ENCODE data around the gene IKZF1.

DNA sequence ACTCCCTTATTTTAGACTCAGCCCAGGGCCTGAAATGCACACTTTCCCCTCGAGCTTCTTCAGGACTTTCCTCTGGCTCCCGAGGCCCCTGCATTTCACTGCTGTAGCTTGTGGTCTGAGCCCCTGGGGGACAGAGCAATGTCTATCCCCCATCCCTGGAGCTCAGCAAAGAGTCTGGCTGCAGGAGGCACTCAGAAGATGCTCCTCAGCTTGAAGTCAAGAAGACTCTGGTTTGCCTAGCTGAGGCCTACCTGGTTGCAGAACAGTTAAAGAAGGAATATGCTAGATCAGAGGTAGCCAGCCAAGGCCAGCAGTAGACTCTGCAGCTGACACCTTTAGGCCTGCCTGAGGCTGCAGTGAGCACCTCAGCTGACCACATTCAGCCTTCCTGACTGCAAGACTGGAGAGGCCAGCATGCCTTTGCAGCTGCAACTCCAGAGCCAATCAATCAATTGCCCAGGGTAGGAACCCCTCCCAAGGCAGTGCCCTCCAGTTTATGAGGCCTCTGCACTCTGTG, 36.9 kb upstream of the IKZF1 start:
- TF ChIP-seq TBL1XR1 (IDR thresholded peaks at IDR 0.05; ENCODE audit: borderline replicate concordance, low read length, partially characterized antibody), result no peak
- TF ChIP-seq, protein P1, sequence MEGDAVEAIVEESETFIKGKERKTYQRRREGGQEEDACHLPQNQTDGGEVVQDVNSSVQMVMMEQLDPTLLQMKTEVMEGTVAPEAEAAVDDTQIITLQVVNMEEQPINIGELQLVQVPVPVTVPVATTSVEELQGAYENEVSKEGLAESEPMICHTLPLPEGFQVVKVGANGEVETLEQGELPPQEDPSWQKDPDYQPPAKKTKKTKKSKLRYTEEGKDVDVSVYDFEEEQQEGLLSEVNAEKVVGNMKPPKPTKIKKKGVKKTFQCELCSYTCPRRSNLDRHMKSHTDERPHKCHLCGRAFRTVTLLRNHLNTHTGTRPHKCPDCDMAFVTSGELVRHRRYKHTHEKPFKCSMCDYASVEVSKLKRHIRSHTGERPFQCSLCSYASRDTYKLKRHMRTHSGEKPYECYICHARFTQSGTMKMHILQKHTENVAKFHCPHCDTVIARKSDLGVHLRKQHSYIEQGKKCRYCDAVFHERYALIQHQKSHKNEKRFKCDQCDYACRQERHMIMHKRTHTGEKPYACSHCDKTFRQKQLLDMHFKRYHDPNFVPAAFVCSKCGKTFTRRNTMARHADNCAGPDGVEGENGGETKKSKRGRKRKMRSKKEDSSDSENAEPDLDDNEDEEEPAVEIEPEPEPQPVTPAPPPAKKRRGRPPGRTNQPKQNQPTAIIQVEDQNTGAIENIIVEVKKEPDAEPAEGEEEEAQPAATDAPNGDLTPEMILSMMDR (CRISPR knock-in tag; IDR thresholded peaks at IDR 0.05), result no peak
- no peak for TF ChIP-seq EZH2 (conservative IDR thresholded peaks at IDR 0.05; ENCODE audit: low read depth, low read length)
- TF ChIP-seq PHF8 (CRISPR knock-in tag; IDR thresholded peaks at IDR 0.05), result no peak
- no peak for TF ChIP-seq BRCA1 (CRISPR knock-in tag; IDR thresholded peaks at IDR 0.05)
